Ectodermal cell (in vitro differentiated cells): Measurements from ENCODE around the gene THSD4.

Experiments
- H3K27ac ChIP-seq: 2 replicates; pipeline ENCODE4 v1.7.0; 2013; ENCODE audit warnings: mild to moderate bottlenecking, low read depth, low read length; ENCODE audit not compliant: insufficient read depth, poor library complexity, severe bottlenecking
- H3K27me3 ChIP-seq: 2 replicates; pipeline ENCODE4 v1.7.0; 2013; ENCODE audit warnings: mild to moderate bottlenecking, low read length; ENCODE audit not compliant: insufficient read depth, control insufficient read depth, poor library complexity, severe bottlenecking
- H3K36me3 ChIP-seq: one replicate; pipeline ENCODE4 v1.7.0; 2013; ENCODE audit warnings: low read length; ENCODE audit not compliant: control insufficient read depth, insufficient read depth
- H3K4me1 ChIP-seq: one replicate; pipeline ENCODE4 v1.7.0; 2013; ENCODE audit warnings: low read length; ENCODE audit not compliant: control insufficient read depth, insufficient read depth
- H3K4me3 ChIP-seq: 2 replicates; pipeline ENCODE4 v1.7.0; 2013; ENCODE audit warnings: low read depth, low read length, control low read depth; ENCODE audit not compliant: insufficient read depth
- H3K9me3 ChIP-seq: 2 replicates; pipeline ENCODE4 v1.7.0; 2013; ENCODE audit warnings: mild to moderate bottlenecking, low read length, moderate library complexity; ENCODE audit not compliant: control insufficient read depth
- WGBS, 2 experiments: methylation state at CpG; one replicate each; pipeline ENCODE4 v1.1.7; 2013; ENCODE audit warnings: missing lambda C conversion rate in 2 of 2; 5-methylcytosine and 5-hydroxymethylcytosine counted together

Gene THSD4

DNA sequence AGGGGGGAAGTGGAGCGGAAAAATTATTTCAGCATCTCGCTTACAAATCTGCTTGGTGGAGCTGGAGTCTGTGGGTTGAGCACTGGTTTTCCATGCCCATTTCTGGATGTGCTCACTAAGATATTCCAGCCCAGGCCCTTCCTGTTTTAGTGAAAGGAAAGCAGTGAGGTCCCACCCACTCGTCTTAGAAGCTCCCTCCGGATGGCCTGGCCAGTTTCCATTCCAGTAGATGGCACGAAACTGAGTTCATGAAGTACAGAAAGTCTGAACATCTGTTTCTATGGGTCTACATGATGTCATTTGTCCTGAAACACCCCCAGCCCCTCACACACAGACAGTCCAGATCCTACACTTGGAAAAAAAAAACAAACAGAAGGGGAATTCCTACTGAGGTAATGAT lies 31.9 kb upstream of the THSD4 start:
- 95 to 97% methylated on average over 5 of the region's 5 CpGs for WGBS, 2 experiments
- H3K27me3 ChIP-seq, result peaks cover 10% of the 10 kb centered on the region
- no peaks in the 10 kb centered on the region for H3K36me3 ChIP-seq
- H3K27ac ChIP-seq, result no peak overlapping the region
- H3K9me3 ChIP-seq, result no peaks in the 10 kb centered on the region
- H3K4me3 ChIP-seq, result no peak overlapping the region
- no peaks in the 10 kb centered on the region for H3K4me1 ChIP-seq

GRCh38 chr15:71084264-71084663 lies 31.0 kb upstream of the THSD4 start:
- H3K9me3 ChIP-seq, result no peaks in the 10 kb centered on the region
- no peaks in the 10 kb centered on the region for H3K36me3 ChIP-seq
- H3K4me3 ChIP-seq, result no peak overlapping the region
- peaks cover 10% of the 10 kb centered on the region for H3K27me3 ChIP-seq
- no peak overlapping the region for H3K27ac ChIP-seq
- no peaks in the 10 kb centered on the region for H3K4me1 ChIP-seq
- 89 to 95% methylated on average over 2 of the region's 2 CpGs for WGBS, 2 experiments

DNA sequence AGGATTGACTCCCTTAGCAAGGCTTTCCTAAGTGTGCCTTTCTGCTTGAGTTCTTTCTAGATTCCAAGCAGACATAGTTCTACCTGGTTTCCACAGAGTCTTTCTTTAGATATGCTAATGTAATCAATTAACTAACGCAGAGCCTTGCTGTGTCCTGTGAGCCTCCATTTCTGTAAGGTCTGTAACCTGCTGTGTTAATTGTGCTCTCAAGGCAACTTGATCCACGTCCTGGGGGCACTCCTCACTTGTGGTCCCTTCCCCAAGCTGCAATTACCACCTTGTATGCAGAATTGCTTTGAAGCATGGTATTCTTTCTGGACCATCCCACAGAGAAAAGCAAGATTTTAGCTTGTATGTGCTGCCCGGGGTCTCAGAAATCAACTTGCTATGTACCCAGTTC lies 29.5 kb upstream of the THSD4 start:
- Histone ChIP-seq H3K9me3 (no peaks in the 10 kb centered on the region), H3K4me1 (no peaks in the 10 kb centered on the region), H3K36me3 (no peaks in the 10 kb centered on the region), H3K4me3 (no peak overlapping the region), H3K27me3 (peaks cover 10% of the 10 kb centered on the region), H3K27ac (no peak overlapping the region)
- 10 to 12% methylated on average over 3 of the region's 3 CpGs for whole genome bisulfite sequencing, 2 experiments

DNA sequence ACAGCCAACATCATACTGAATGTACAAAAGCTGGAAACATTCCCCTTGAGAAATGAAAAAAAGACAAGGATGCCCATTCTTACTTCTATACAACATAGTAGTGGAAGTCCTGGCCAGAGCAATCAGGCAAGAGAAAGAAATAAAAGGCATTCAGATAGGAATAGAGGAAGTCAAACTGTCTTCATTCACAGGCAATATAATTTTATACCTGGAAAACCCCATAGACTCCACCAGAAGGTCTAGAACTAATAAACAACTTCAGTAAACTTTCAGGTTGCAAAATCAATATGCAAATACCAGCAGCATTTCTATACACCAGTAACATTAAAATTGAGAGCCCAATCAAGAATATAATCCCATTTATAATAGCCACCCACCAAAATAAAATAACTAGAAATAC lies 27.1 kb upstream of the THSD4 start:
- H3K4me1 ChIP-seq, result no peaks in the 10 kb centered on the region
- H3K27me3 ChIP-seq, result peaks cover 10% of the 10 kb centered on the region
- H3K9me3 ChIP-seq, result no peaks in the 10 kb centered on the region
- H3K4me3 ChIP-seq, result no peak overlapping the region
- no peaks in the 10 kb centered on the region for H3K36me3 ChIP-seq
- H3K27ac ChIP-seq, result no peak overlapping the region

GRCh38 chr15:71088683-71089082 lies 26.6 kb upstream of the THSD4 start:
- Histone ChIP-seq H3K27me3 (peaks cover 6% of the 10 kb centered on the region), H3K9me3 (no peaks in the 10 kb centered on the region), H3K27ac (no peak overlapping the region), H3K4me3 (no peak overlapping the region), H3K4me1 (no peaks in the 10 kb centered on the region), H3K36me3 (no peaks in the 10 kb centered on the region)
- 100% methylated on average over 1 of the region's 1 CpG for WGBS, 2 experiments

DNA sequence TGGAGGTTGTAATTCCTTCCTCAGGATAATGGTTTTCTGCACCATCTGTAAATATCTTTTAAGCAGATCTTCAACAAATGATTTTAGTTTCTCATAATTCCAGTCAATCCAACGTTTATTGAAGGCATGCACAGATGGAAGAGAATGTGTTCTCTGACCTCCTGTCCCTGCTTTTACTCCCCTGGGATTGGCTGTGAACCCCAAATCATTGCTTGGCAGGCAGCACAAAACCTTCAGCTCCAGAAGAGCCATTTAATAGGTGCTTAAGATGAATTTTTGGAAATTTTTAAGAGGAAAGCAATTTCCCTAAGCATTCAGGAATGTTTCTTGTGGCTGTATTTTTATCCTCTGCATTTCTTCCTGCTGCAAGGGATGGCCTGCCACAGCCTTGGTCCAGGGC lies 25.5 kb upstream of the THSD4 start:
- Histone ChIP-seq H3K4me1 (no peaks in the 10 kb centered on the region), H3K9me3 (no peaks in the 10 kb centered on the region), H3K27me3 (peaks cover 3% of the 10 kb centered on the region), H3K36me3 (no peaks in the 10 kb centered on the region), H3K4me3 (no peak overlapping the region), H3K27ac (no peak overlapping the region)
- WGBS, 2 experiments, result 85 to 91% methylated on average over 1 of the region's 1 CpG

GRCh38 chr15:71091601-71092000 lies 23.7 kb upstream of the THSD4 start:
- Histone ChIP-seq H3K27me3 (peaks cover 3% of the 10 kb centered on the region), H3K9me3 (no peaks in the 10 kb centered on the region), H3K36me3 (no peaks in the 10 kb centered on the region), H3K4me1 (no peaks in the 10 kb centered on the region), H3K4me3 (no peak overlapping the region), H3K27ac (no peak overlapping the region)
- WGBS, 2 experiments, result 93 to 100% methylated on average over 1 of the region's 1 CpG

DNA sequence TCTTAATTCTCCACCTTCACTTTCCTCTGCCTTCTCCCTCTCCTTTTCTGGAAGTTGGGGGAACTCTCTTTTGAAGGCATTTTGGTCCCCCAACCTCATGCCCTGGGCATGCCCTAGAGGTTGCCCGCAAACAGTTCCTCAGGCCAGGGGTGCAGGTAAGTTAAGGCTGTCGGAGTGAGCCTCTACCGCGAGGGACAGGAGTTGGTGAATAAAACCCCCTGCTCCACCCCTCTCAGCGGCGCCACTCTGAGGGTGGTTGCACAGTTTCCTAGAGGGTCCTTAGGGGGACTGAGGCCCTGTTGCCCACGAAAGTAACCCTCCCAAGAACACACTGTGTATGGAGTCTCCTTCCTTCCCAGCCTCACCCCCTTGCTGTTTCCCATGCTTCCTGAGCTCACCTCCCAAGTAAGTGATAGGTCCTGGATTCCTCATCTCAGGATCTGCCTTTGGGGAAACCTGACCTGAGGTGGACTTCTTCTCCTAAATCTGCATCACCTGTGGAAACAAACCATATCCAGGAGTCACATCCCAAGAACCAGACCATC lies 23.1 kb upstream of the THSD4 start:
- Histone ChIP-seq H3K9me3 (no peaks in the 10 kb centered on the region), H3K4me1 (no peaks in the 10 kb centered on the region), H3K27me3 (peaks cover 3% of the 10 kb centered on the region), H3K36me3 (no peaks in the 10 kb centered on the region), H3K27ac (no peak overlapping the region), H3K4me3 (no peak overlapping the region)
- 90 to 94% methylated on average over 7 of the region's 7 CpGs for WGBS, 2 experiments

DNA sequence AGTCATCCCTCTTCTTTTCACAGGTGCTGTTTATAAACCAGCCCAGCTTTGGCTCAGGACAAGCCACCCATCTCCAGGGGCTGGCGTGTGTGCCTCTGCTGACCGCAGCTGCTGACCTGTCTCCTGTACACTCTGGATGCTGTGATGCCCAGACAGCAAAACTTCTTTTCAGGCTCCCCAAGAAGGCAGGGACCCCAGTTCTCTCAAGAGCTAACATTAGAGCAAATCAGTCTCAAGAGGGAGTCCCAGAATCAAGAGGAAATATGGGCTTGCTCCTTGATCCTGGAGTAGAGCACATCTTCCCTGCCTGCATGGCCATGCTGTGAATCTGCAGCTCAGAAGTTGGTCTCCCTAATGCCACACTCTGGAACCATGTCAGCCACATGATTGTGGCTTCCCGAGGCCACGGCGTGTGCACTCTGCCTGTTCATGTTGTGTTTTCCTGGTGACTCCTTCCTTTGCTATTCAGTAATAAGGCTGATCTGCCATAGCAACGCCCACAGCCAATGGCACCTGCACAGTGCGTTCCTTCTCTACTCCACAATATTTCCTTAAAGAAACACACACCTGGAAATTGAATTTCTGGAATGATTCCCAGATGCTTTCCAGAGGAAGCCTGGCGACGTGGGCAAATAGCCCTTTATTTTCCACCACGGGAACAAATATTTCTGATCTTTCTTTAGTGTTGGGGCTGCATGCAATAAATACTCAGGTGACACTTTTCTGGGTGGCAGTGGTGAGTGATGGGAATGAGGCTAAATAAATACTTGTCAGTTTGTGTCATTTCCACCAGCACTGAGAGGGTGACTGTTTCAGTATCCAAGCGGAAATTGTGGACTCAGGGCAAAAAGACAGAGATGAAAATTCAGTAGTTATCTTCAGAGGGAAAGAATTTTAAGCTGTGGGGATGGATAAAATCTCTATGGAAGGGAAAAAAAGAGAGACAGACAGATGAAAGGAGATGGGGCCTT lies 21.9 kb upstream of the THSD4 start:
- Histone ChIP-seq H3K27ac (no peak overlapping the region), H3K4me3 (no peak overlapping the region), H3K9me3 (no peaks in the 10 kb centered on the region), H3K36me3 (no peaks in the 10 kb centered on the region), H3K4me1 (no peaks in the 10 kb centered on the region), H3K27me3 (no peaks in the 10 kb centered on the region)
- WGBS, 2 experiments, result 92 to 95% methylated on average over 11 of the region's 11 CpGs

GRCh38 chr15:71094137-71094536 lies 21.1 kb upstream of the THSD4 start:
- Histone ChIP-seq H3K36me3 (no peaks in the 10 kb centered on the region), H3K27ac (no peak overlapping the region), H3K4me1 (no peaks in the 10 kb centered on the region), H3K9me3 (no peaks in the 10 kb centered on the region), H3K27me3 (no peaks in the 10 kb centered on the region), H3K4me3 (no peak overlapping the region)
- WGBS, 2 experiments, result 100% methylated on average over 2 of the region's 2 CpGs; no CpG with 5 or more reads in 1 of the 2 experiments
